ENCODE results near the gene CYP2R1.
A peak's percentile ranks its signal among the peaks of the same experiment; 100 is the strongest.

CYP2R1 gene, protein sequence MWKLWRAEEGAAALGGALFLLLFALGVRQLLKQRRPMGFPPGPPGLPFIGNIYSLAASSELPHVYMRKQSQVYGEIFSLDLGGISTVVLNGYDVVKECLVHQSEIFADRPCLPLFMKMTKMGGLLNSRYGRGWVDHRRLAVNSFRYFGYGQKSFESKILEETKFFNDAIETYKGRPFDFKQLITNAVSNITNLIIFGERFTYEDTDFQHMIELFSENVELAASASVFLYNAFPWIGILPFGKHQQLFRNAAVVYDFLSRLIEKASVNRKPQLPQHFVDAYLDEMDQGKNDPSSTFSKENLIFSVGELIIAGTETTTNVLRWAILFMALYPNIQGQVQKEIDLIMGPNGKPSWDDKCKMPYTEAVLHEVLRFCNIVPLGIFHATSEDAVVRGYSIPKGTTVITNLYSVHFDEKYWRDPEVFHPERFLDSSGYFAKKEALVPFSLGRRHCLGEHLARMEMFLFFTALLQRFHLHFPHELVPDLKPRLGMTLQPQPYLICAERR
- total RNA-seq, result 1.4 to 20.7 (median 10.4) reads per million in 17 experiments

DNA sequence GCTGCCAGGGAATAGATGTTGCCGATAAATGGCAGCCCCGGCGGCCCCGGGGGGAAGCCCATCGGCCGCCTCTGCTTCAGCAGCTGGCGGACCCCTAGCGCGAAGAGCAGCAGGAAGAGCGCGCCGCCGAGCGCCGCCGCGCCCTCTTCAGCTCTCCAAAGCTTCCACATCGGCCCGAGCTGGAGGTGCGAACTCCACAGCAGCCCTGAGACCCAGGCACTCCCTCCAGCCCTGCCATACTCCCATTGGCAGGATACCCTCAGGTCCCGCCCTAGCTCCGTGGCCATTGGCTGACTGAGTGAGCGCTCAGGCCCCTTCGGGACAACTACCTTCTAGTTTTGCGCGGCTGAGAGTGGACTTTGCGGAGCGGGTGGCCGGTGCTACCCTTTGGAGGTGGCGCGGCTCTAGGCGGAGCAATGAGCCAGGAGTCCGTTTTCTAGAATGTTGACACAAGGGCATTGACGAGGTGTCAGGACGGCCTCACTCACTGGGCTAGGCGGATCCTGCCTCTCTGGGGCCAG lies at the start of gene CYP2R1:
Gene CYP2R1, minus strand, starts transcription at position 196 of the 521 bp plus-strand sequence. Its CDS starts 26 bp downstream, at position 170.
- peak; percentile 96 to 98 (median 98) for DNase-seq

DNA sequence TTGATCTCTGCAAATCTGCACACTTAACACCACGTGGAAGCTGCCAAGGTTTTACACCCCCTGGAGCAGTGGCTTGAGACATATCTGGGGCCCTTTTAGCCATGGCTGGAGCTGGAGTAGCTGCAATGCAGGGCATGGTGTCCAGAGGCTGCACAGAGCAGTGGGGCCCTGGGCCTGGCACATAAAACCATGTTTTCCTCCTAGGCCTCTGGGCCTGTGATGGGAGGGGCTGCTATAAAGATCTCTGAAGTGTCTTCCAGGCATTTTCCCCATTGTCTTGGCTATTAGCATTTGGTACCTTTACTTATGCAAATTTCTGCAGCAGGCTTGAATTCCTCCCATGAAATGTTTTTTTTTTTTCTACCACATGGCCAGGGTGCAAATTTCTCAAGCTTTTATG lies 46.9 kb upstream of the CYP2R1 start:
- no peak for DNase-seq

DNA sequence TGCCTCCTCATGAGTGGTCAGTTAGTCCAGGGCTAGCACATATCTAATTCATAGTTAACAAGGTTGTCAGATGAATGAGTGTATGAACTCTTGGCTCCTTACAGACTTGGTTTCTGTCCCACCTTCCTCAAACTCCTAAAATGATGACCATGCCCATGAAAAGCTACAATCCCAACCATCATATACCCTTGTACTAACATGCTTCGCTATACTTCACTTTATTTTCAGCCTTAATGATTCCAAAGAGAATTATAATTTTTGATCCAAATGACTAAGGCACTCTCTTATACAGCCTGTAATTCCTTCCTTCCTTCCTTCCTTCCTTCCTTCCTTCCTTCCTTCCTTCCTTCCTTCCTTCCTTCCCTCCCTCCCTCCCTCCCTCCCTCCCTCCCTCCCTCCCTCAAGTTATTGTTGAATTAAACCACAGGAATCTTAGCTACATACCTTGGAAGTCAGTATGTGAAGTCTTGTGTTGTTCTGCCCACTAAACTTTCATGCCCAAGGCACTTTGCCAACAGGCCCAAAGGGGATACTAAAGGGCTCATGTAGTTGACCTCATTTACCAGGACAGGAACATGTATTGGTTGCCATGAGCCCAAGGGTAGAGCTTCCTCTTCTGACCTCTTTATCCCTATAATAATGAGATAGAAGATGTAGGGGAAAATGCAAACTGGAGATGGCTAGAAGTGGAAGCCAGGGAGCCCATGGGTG lies 42.8 kb upstream of the CYP2R1 start:
- no peak for DNase-seq

DNA sequence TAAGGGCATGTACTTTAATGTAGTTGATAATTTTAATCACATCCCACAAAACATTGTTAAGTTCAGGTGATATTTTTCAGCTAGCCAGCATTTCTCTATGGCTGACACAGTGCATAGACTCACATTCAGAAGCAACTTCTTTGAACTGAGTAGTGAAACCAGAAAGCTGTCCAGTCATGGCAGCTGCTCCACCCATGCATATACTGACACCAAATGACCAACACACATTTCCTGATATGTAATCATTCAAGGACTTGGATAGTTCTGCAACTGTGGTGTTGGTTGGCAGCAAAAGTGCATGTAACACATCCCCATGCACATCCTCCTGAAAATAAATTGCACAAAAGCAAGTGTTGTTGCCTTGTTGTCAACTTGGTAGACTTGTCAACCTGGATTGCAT lies 40.4 kb upstream of the CYP2R1 start:
- DNase-seq, result no peak

DNA sequence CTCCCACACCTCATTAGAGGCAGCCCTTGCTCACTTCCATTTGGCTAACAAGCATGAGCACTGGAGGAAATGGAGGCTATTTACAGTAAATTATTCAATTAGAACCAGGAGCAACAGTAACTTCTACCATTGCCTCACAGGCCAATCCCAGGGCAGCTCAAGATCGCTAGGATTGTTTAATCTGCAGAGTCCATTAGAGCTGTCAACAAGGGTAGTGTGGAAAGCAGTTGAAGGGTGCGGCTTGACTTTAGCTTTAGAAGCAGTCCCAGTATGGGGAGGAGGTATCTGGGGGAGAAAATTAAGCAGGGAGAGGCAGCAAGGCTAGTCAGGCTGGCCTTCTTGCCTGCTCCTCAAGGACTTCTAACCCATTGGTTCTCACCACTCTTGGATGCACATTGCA lies 38.3 kb upstream of the CYP2R1 start:
- no peak for DNase-seq

DNA sequence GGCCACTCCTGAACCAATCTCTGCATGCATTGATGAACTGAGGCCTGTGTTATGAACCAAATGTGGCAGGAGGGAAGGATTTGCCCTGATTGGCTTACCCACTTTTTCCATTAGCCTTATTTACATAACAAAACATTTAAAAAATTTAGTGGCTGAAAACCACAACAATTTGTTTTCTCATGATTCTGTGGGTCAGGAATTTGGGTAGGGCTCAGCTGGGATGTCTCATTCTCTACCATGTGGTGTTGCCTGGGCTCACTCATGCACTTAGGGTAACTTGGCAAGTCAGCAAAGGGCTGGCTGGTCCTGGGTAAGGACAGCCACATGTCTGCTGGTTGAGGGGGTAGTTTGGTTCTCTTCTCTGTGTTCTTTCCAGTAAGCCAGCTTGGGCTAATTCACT lies 35.1 kb upstream of the CYP2R1 start:
- no peak for DNase-seq

DNA sequence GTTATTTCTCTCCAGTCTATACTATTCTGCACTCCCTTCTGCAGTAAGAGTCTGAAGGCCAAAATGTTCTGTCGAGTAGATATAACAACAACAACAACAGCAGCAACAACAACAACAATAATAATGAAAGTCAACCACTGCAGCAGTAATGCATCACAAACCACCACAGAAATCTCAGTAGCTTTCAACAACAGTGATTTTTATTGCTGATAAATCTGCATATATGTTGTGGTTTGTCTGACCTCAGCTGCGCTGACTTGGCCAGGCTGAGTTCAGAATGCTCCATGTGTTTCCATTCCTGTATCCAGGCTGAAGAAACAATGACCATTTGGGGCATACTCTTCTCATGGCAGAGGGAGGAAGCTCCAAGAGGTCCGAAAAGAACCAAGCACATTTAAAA lies 32.3 kb upstream of the CYP2R1 start:
- DNase-seq, result no peak

DNA sequence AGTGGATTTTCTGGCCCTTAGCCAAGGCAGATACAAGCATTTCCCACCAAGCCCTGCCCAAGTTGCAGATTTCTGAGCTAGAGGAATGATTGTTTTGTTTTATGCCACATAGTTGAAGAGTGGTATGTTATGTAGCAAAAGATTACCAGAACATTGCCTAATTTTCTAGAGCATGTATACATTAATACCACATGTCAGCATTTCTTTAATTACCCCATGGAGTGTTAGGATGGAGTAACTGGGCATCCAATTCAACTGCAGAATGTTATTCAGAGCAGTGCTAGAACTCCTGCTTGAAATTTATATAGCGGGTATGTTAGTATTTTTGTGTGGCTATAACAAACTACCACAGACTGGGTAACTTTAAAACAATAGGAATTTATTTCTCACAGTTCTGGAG lies 24.4 kb upstream of the CYP2R1 start:
- no peak for DNase-seq

DNA sequence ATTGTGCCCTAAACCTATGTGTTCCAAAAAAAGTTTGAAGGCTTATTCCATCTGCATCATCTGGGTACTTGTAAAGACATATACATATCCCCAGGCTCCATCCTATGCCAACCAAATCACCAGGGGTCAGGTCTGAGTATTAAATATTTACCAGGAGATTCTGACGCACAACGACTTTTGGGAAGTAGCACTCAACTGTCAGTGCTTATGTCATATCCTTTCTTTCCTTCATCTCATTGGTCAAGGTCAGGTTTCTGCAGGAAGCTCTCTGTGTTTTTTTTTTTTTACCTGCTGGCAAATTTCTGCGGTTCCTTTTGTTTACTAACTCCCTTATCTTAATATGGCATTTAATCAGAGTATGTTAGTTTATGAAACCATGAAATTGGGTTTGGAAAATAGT lies 22.5 kb upstream of the CYP2R1 start:
- DNase-seq, result no peak

DNA sequence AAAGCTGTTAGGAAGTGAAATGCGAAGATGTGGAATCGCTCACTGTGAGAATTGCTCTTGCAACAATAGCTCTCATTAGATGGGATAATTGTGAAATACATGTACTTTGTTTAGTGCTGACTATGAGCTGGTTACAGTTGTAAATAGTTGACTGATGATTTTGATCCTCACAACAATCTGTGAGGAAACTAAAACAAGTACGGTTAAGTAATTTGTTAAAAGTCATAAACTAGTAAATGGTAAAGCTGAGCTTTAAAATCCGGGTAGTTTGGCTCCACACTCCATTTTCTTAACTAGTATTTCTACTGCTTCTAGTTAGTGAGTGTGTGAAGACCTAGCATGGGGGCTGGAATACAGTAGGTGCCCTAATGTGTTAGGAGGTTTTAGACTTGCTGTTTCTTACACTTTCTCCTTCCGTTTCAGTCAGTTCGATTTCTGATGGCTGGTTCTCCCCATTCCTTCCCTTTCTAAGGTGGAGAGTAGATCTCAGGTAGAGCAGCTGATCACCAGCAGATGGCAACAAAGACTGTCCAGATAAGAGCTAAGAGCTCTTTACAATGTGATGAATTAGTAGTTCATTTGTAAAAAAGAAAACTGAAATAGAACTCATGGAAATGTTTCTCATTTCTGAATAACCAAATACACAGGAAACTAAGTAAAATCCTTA lies 16.3 kb upstream of the CYP2R1 start:
- peak; percentile 14 to 55 (median 36) for DNase-seq

DNA sequence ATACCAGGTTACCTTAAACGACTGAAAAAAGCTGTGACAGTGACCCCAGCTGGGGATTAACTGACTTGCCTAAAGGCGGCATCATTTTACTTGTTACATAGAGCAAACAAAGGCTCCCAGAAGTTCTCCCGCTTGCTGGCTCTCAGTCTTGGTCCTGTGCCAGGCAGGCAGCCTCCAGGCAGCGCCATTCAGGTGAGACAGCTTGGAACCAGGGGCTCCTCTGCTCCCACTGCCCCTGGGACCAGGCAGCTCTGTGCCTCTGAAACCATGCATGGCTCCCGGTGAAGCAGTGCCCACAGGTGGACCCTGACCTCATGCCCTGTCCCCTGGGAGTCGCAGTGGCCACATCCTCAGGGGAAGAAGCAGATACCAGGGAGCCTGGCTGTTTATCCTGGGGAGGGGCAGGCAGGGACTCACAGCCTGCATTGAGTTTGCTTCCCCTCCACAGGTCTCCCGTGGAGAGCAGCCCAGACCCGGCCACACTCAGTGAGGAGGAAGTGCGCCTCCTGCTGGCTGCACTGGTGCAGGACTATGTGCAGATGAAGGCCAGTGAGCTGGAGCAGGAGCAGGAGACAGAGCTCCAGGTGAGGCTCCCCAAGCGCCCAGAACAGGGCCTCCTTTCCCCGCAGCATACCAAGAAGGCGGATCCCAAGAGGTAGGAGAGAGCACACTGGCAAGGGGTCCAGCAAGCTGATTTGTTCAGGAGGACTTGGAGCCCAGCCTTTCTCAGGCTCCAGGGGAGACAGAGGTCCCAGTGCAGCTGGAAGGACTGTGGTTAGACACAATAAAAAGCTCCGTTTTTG lies 15.6 kb upstream of the CYP2R1 start:
- DNase-seq, result peak; percentile 82 to 93 (median 90)

DNA sequence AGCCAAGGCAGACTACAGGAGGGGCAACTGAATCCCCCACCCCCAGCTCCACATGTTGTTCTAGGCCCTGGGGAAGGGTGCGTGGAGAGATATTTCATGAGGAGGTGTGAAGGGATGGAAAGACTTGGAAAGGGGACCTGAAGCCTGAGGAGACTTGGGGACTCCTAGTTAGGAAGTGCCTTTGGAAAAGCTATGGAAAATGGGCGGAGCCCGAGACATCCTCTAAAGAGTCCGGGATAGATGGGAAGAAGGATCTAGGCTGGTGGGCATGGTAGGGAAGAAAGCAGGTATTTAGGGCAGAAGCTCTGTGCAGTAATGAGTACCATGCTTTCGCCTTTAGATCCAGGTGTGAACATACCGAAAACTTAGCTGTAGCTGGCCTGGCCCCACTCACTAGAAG lies 15.0 kb upstream of the CYP2R1 start:
- no peak for DNase-seq

DNA sequence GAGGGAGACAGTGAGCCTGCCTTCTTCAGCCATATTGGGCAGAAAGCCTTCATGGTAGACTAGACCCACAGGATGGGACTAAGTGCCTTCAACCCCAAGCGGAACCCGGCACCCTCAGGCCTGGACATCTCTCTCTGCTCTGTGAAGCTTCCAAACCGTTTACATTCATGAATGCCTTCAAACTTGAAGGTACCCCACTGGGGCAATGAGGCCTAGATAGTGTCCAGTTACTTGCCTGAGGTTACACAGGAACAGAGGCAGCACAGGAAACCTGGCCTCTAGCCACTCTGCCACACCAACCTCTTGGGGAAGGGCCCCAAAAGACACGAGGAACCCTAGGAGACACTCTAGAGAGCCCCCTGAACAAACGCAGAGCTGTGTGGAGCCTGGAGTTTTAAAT lies 14.5 kb upstream of the CYP2R1 start:
- DNase-seq, result no peak

DNA sequence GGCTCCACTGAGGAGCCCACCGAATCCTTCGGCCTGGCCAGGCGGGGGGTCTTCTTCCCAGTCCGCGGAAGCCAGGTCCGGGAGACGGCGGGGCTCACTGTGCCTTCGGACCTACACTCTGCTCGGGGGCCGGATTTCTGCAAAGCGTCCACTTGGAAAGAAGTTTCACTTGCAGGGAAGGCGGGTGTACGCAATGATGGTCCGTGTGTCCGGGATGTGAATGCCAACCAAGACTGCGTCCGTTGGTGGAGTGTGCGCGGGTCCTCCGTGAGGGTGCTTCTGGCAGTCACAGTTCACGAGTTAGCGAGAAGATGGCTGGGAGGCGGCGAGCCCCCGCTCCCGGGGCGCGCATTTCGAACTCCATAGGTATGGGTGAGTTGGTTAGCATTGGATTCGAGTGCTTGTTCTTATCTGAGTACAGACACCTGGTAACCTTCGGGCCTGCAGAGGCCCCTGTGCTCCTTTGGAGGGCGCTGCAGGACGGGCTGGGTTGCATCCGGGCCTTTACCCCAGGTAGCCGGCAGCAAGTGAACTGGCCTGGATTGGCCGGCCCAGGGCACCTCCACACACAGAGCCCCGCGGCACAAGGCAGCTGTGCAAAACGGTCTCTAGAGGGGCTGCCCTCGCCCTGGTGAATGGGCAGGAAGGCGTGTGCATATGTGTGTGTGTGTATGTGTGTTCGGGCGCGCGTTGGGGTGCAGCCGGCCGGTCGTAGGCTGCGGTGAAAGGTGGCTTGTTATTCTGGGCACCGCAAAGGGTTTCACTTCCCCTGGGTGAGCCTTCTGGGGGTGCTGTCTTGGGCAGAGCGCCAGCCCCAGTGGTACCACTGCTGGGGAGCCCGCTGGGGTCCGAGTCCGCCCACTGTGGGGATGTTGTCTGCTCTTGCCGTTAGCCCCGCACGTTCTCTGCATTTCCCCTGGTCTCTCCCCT lies 13.3 kb upstream of the CYP2R1 start:
- DNase-seq, result peak; percentile 36 to 68 (median 49)

DNA sequence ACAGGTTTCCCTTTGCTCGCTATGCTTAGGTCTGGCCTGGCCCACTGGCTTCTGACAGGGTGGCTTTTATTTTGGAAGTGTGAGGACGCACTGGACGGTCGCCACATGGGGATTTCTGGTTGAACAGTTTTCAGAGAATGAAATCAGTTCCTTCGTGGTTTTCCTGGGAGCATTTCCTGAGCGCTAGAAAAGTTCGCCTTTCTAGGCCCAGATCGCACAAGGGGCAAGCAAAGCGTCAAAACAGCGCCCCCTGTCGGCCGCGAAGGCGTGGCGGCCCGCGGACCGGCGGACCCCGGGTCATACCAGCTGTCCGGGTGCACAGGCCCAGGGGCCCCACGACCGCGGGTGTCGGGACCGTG lies 12.7 kb upstream of the CYP2R1 start:
- DNase-seq, result peak; percentile 80 to 96 (median 93)

DNA sequence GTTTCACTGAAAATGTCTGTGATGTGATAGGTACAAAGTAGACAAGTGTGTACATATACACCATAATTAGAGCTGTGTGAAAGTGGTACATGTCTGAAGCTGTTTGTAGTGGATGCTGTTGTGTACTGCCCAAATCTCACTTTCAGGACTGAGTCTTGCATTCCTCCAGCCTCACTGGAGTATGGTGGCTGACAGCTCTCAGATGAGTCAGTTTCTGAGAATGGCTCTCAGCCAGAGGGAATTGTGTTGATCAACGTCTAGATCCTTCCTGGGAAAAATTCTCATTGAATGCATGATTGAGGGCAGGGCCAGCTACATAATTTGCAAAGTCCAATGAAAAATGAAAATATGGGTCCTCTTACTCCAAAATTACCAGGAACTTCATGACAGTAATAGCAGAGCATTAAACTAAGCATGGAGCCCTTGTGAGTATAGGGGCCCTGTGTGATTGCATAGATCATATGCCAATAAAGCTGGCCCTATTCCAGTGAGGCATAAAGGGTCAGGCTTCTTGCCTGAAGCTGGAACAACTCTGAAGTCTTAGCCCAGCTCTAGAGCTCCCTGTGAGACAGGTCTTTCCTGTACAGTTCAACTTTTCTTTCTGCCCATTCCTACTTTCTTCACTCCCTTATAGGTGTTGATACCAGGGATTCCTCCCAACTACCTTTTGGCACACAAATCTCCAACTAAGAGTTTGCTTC lies 10.8 kb upstream of the CYP2R1 start:
- DNase-seq, result no peak

DNA sequence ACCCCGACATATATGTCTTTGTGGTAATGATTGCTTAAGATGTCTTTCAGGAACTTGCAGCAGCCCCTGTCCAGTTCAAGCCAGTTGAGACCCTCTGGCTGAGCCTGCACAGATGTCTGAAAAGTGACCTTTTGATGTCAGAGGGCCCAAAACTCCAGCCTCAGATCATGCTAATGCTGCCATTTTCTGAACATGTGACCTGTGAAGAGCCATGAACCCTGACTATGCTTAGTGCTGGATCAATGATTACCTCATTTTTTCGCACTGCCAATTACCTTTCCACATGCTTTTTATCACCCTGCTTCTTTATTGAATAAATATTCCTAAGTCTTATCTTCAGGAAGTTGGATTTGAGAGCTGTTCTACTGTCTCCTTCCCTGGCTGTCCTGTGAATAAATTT lies 6.9 kb upstream of the CYP2R1 start:
- DNase-seq, result peak in 2 of 4 experiments; percentile 2 to 8

DNA sequence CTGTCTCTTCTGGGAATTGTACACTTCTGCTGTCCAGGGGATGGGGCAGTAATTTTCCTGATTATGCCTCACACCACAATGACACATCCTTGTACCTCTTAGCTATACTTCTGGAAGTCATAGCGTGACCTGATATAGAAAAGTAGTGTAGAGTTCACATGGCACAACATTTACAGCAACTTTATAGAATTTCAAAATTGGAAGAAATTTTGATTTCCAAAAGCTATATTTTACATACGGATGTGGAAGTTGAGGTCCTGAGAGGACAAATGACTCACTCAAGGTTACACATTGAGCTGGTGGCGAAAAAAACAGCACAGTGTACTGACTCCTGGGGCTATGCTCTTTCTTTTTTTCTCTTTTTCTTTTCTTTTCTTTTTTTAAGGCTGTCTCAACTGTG lies 6.3 kb upstream of the CYP2R1 start:
- peak; percentile 15 to 69 (median 54) for DNase-seq

DNA sequence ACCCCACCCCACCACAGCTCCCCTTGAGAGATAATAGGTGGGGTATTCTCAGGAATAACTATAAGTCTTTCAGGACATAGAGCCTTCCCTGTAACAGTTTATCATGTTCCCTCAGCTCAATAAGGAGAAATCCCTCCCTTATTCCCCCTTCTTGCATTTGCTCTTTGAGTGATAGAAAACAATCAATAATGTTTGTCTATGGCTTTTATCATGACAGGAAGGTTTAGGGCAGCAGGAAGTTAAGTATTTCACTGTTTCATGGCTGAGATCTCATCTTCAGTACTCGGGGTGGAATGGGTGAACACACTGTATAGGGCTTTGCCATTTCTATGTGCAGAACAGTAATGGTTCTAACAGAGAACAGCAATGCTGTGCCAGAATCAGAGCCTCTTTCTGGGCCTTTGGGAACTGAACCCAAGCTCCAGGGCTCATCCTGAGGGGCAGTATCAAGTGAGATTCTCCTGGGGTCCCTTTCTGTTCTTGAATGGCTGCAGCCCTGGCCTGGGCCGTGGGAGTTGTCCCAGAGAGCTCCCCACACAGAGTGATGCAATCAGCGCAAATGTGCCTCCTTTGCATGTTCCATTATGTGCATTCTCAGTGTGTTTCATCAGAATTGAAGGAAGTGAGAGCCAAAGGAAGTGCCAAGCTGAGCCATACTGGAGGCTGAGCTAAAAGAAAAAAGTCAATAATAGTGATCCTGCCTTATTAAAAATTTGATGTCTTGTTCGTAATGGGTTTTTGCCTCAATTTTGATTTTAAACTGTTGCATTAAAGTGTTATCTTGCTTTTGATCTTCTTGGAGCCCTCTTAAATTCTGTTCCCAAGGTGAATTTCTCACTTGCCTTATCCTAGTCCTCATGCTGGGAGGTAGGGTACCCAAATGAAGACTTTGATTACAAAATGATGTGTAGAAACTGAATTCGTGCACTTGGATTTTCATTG lies 2.9 kb upstream of the CYP2R1 start:
- DNase-seq, result peak; percentile 83 to 96 (median 92)

Measured in suppressor macrophage (primary cell).